Measurements from ENCODE around the gene MRPL45.
"Not testable (repeated sequence)": the region's sequence is repeated elsewhere in the genome, so short reads cannot be mapped to it uniquely, and the experiment has no call there.

DNA sequence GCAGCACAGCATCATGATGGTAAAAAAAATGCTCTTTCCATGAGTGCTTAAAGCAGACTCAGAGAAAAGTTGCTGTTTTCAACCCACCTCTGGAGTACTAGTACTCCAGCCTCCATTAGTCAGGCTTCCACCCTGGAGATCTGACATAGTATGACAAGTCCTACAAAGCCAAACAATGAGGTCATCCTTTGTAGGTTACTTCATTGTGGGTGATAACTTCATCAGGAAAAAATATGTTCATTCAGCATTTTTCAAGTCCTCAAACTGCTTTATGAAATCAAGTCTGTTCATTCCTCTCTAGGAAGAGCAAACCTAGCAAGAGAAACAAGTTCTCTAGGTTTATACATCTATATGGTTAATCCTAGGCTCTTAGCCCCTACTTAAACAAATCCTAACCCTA lies 27.4 kb upstream of the MRPL45 start:
- TF ChIP-seq, protein P1, sequence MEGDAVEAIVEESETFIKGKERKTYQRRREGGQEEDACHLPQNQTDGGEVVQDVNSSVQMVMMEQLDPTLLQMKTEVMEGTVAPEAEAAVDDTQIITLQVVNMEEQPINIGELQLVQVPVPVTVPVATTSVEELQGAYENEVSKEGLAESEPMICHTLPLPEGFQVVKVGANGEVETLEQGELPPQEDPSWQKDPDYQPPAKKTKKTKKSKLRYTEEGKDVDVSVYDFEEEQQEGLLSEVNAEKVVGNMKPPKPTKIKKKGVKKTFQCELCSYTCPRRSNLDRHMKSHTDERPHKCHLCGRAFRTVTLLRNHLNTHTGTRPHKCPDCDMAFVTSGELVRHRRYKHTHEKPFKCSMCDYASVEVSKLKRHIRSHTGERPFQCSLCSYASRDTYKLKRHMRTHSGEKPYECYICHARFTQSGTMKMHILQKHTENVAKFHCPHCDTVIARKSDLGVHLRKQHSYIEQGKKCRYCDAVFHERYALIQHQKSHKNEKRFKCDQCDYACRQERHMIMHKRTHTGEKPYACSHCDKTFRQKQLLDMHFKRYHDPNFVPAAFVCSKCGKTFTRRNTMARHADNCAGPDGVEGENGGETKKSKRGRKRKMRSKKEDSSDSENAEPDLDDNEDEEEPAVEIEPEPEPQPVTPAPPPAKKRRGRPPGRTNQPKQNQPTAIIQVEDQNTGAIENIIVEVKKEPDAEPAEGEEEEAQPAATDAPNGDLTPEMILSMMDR (IDR thresholded peaks at IDR 0.05), result not testable (repeated sequence)
- not testable (repeated sequence) for TF ChIP-seq EZH2 (IDR thresholded peaks at IDR 0.05; ENCODE audit: borderline replicate concordance, insufficient read depth, low read depth, low read length, poor library complexity, severe bottlenecking)

Data from B cell (primary cell).